GM12874 (cell line): ENCODE results near the gene SARS2.

ENCODE experiments used
- TF ChIP-seq, protein P1 (sequence below): IDR thresholded peaks from 2 replicates; pipeline ENCODE4 v1.5.1; 2011; ENCODE audit warnings: low read depth, mild to moderate bottlenecking, control low read depth, low read length, moderate library complexity; ENCODE audit not compliant: insufficient read depth

Gene SARS2

DNA sequence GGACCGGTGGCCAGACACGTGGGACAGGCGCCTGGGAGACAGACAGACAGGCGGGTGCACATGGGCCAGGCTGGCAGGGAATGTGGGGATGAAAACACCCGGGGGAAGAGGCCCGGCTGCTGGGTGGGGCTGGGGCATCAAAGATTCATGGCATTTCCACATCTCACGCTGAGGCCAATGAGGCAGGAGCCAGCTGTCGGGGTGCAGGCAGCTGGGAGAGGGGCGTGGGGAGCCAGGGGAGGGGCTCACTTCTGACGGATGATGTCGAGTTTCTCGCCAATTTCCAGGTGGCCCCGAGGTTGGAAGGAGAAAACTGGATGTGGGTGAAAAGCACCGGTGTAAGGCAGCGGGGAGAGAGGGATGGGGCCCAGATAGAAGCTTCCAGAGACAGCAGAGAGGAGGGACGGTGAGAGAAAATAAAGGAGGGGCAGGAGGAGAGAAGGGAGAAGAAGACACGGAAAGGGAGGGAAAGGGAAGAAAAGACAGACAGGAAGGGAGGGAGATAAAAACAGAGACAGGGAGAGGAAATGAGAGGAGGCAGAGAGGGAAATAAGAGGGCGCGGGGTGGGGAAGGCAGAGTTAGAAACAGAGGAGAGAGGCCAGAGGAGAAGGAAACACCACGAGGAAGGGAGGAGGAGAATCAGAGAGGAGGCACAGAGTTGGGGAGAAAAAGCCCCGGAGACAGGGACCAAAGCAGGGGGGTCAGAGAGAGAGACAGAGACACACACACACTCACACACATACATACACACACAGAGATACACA, 10.5 kb downstream of the SARS2 start:
- TF ChIP-seq, protein P1, sequence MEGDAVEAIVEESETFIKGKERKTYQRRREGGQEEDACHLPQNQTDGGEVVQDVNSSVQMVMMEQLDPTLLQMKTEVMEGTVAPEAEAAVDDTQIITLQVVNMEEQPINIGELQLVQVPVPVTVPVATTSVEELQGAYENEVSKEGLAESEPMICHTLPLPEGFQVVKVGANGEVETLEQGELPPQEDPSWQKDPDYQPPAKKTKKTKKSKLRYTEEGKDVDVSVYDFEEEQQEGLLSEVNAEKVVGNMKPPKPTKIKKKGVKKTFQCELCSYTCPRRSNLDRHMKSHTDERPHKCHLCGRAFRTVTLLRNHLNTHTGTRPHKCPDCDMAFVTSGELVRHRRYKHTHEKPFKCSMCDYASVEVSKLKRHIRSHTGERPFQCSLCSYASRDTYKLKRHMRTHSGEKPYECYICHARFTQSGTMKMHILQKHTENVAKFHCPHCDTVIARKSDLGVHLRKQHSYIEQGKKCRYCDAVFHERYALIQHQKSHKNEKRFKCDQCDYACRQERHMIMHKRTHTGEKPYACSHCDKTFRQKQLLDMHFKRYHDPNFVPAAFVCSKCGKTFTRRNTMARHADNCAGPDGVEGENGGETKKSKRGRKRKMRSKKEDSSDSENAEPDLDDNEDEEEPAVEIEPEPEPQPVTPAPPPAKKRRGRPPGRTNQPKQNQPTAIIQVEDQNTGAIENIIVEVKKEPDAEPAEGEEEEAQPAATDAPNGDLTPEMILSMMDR = no peak

DNA sequence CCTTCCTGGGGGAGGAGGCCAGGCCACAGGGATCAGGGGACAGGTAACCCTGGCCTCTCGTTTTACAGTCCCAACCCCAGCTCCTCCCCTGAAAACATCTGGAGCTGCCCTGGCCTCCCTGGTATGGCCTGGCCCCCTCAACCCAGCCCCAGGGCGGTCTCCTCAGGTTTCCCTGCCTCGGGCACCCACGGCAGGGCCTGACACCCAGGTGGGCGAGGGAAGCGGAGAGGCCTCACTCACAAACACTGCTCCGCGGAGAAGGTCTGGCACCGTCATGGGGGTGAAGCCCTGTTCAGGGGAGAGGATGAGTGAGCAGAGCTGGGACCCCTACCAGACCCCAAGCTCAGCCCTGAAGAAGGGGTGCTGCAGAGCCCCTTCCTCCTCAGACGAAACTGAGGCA, 12.0 kb downstream of the SARS2 start:
- TF ChIP-seq, protein P1 = no peak

DNA sequence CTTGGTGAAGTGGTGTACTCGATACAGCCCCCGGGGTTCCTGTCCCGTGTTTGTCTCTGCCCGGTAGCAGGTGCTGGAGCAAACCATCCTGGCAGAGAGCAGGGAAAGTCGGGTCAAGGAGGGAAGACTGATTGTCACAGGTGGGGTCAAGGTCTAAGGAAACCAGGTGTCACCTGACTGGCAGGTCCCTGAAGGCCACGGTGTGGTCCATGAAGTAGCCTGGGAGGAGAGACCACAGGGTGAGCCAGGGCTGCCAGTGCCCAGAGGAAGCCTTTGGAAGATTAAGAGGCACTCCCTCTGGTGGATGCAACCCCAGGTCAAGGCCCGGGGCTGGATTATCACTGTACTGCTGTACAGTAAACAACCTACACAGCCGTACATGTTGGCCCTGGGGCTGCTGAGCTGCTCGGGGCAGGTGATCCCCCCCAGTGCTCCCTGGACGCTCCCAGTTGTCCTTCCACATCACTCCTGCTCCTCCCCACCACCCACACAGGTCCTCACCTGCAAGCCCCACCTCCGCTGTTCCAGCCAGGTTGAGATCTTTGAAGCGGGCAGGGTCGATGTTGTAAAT, 12.6 kb downstream of the SARS2 start:
- TF ChIP-seq, protein P1 = no peak

DNA sequence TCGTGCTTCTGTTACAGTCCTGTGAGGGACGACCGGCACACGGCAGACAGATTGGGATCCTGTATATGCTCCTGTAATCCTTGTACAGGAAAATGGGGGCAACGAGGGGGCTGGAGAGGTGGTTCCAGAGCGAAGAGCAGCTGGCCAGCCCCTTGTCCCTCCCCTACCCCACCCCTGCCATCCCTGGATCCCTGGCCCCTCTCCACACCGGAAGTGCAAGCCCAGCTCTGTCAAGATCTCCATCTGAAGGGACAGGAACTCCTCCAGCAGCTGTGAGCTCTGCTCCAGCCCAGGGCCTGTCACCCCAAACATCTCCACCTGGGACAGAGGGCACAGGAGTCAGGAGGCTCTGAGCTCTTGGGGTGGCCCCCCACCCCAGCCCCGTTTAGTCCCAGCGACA, 13.0 kb downstream of the SARS2 start:
- TF ChIP-seq, protein P1 = no peak

DNA sequence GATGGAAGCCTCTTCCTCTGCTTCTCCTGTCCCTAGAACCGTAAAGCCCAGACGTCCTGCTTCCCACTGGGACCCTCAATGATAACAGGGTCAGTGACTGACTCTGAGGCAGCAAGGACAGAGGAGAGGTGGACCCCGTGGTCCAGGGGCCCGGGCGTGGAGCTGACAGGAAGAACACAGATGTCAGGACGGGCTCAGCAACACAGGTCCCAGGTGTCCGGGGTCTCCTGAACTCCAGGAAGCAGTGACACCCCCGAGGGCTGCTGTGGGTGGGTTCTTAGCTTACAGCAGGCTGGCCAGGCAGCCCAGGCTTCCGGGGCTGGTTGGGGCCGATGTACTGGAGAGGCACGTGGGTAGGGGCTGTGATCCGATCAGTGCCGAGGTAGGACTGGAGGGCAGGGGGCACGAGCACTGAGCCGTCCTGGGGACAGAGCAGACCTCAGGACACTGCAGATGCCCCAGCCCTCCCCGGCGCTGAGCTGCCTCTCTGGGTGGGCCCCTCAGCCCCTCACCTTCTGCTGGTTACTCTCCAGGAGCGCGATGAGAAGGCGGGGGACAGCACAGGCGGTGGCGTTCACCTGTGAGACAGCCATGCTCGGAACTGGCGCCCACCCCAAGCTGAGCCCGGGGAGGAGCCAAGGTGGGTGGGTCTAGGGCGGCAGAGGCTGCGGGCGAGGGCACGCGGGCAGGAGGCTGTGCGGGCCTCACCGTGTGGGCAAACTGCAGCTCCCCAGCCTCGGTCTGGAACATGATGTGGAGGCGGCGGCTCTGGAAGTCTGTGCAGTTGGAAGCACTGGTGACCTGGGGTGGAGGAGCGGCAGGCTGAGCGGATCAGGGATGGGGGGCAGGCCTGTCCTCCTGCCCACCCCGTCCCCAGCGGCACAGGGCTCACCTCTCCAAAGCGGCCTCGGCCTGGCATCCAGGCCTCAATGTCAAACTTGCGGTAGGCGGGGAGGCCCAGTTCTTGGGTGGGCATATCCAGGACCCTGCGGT, 14.9 kb downstream of the SARS2 start:
- TF ChIP-seq, protein P1 = no peak

DNA sequence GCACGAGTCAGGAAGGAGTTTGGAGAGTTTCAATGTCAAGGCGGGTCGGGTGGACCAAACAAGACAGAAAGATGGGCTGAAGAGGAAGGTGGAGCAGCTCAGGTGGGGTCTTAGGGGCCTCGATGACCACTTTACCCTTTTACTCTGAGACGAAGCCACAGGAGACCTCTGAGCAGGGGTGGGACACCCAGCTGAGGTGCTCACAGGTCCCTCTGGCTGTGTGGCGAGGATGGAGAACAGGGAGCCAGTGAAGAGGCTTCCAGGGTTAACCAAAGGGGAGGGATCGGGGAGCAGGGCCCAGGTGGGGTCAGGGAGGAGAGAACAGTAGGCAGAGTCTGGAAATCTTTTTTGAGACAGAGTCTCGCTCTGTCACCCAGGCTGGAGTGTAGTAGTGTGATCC, 16.6 kb downstream of the SARS2 start:
- TF ChIP-seq, protein P1 = no peak
